Measurements from ENCODE around the gene IL20RA.

Gene IL20RA

DNA sequence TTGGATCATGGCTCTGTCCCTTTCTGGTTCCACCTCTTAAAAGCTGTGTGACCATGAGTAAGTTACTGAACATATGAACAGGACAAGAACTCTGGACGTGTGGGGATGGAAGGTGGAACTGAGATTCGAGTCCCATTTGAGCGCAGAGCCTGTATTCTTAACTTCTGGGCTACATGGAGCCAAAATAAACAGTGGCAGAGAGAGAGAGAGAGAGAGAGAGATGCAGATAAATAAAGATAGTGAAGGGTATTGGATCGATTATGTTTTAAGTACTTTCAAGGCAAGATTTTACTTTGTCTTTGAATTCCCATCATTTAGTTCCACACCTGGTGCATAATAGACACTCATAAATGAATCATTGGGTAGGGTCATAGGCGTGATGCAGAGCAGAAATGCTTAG, 82.9 kb downstream of the IL20RA start:
- no peak for TF ChIP-seq RAD21 (IDR thresholded peaks at IDR 0.05; ENCODE audit: low read depth)
- TF ChIP-seq TCF12 (IDR thresholded peaks at IDR 0.05; ENCODE audit: low read depth): no peak
- no peak for TF ChIP-seq ZBTB7A (IDR thresholded peaks at IDR 0.05; ENCODE audit: low read depth)

DNA sequence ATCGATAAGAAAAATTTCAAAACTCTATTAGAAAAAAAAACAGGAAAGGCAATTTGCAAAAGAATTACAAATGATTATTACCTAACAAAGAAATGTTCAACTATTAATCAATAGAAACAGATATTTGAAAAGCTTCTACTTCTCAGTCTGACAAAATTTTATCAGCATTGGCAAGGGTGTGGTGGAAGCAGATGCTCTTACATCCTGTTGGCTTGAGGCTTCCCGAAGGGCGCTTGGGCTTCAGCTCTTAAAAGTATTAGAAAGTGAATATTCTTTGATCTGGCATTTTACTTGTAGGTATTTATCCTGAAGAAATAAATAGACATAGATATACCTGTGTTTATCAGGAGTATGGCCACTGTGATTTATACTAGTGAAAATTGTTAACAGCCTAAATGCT, 84.0 kb downstream of the IL20RA start:
- TF ChIP-seq ZBTB7A (IDR thresholded peaks at IDR 0.05; ENCODE audit: low read depth): no peak
- no peak for TF ChIP-seq EGR1 (IDR thresholded peaks at IDR 0.05)
- TF ChIP-seq, protein P1, sequence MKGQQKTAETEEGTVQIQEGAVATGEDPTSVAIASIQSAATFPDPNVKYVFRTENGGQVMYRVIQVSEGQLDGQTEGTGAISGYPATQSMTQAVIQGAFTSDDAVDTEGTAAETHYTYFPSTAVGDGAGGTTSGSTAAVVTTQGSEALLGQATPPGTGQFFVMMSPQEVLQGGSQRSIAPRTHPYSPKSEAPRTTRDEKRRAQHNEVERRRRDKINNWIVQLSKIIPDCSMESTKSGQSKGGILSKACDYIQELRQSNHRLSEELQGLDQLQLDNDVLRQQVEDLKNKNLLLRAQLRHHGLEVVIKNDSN (IDR thresholded peaks at IDR 0.05): no peak
- TF ChIP-seq, protein P2, sequence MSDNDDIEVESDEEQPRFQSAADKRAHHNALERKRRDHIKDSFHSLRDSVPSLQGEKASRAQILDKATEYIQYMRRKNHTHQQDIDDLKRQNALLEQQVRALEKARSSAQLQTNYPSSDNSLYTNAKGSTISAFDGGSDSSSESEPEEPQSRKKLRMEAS (IDR thresholded peaks at IDR 0.05): no peak
- TF ChIP-seq CREB1 (IDR thresholded peaks at IDR 0.05; ENCODE audit: low read depth): no peak
- TF ChIP-seq TCF12 (IDR thresholded peaks at IDR 0.05; ENCODE audit: low read depth): no peak
- no peak for TF ChIP-seq EP300 (IDR thresholded peaks at IDR 0.05; ENCODE audit: borderline replicate concordance)
- TF ChIP-seq, protein P3, sequence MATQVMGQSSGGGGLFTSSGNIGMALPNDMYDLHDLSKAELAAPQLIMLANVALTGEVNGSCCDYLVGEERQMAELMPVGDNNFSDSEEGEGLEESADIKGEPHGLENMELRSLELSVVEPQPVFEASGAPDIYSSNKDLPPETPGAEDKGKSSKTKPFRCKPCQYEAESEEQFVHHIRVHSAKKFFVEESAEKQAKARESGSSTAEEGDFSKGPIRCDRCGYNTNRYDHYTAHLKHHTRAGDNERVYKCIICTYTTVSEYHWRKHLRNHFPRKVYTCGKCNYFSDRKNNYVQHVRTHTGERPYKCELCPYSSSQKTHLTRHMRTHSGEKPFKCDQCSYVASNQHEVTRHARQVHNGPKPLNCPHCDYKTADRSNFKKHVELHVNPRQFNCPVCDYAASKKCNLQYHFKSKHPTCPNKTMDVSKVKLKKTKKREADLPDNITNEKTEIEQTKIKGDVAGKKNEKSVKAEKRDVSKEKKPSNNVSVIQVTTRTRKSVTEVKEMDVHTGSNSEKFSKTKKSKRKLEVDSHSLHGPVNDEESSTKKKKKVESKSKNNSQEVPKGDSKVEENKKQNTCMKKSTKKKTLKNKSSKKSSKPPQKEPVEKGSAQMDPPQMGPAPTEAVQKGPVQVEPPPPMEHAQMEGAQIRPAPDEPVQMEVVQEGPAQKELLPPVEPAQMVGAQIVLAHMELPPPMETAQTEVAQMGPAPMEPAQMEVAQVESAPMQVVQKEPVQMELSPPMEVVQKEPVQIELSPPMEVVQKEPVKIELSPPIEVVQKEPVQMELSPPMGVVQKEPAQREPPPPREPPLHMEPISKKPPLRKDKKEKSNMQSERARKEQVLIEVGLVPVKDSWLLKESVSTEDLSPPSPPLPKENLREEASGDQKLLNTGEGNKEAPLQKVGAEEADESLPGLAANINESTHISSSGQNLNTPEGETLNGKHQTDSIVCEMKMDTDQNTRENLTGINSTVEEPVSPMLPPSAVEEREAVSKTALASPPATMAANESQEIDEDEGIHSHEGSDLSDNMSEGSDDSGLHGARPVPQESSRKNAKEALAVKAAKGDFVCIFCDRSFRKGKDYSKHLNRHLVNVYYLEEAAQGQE (IDR thresholded peaks at IDR 0.05; ENCODE audit: low read depth): no peak
- TF ChIP-seq TAF1 (IDR thresholded peaks at IDR 0.05; ENCODE audit: low read depth): no peak

DNA sequence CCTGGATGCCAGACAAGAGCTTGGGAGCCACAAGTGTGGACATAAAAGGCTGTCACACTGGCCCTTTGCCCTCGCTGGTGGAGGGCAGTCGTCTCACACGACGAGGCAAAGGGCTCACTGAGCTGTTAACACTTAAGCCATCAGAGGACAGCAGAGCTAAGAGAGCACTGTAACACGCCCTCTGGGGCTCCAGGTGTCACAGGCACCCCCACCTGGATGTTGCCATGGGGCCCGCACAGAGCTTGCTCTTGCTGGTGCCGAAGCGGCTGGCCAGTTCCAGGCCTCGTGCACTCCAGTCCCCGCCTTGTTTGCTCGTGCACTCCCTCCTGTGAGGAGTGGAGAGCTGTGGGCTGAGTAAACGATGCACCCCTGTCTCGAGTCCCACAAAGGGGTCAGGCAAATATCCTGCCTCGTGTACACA, 85.3 kb downstream of the IL20RA start:
- TF ChIP-seq FOXM1 (IDR thresholded peaks at IDR 0.05; ENCODE audit: borderline replicate concordance, low read depth) (no peak), CEBPB (IDR thresholded peaks at IDR 0.05) (no peak), TAF1 (IDR thresholded peaks at IDR 0.05; ENCODE audit: low read depth) (no peak), ZBTB7A (IDR thresholded peaks at IDR 0.05; ENCODE audit: low read depth) (no peak), CREB1 (IDR thresholded peaks at IDR 0.05; ENCODE audit: low read depth) (no peak), EP300 (IDR thresholded peaks at IDR 0.05; ENCODE audit: borderline replicate concordance) (no peak), NFIC (IDR thresholded peaks at IDR 0.05) (no peak), EGR1 (IDR thresholded peaks at IDR 0.05) (no peak), TCF12 (IDR thresholded peaks at IDR 0.05; ENCODE audit: low read depth) (no peak), TEAD4 (IDR thresholded peaks at IDR 0.05) (no peak), RAD21 (IDR thresholded peaks at IDR 0.05; ENCODE audit: low read depth) (no peak)
- TF ChIP-seq, protein P3 (IDR thresholded peaks at IDR 0.05; ENCODE audit: low read depth): no peak
- TF ChIP-seq, protein P2 (IDR thresholded peaks at IDR 0.05): no peak
- TF ChIP-seq, protein P1 (IDR thresholded peaks at IDR 0.05): no peak

DNA sequence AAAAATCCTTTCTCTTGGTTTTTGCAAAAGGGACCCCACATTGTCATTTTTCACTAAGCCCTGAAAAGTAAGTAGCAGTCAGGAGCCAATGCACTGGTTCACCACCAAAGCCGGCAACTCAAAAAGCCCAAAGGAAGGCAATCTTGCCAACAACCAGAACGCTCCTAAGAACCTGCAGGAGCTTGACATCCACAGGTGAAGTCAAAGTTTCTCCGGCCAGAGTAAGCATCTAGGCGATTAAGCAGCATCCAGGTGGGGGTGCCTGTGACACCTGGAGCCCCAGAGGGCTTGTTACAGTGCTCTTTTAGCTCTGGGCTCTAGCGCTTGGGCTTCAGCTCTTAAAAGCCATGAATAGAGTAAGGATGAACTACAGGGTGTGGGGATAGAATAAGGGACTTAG, 86.6 kb downstream of the IL20RA start:
- TF ChIP-seq RAD21 (IDR thresholded peaks at IDR 0.05; ENCODE audit: low read depth) (no peak), EP300 (IDR thresholded peaks at IDR 0.05; ENCODE audit: borderline replicate concordance) (no peak), CREB1 (IDR thresholded peaks at IDR 0.05; ENCODE audit: low read depth) (no peak), TAF1 (IDR thresholded peaks at IDR 0.05; ENCODE audit: low read depth) (no peak), YY1 (IDR thresholded peaks at IDR 0.05; ENCODE audit: low read depth) (no peak), NFIC (IDR thresholded peaks at IDR 0.05) (no peak), CEBPB (IDR thresholded peaks at IDR 0.05) (no peak), TEAD4 (IDR thresholded peaks at IDR 0.05) (no peak), ZBTB7A (IDR thresholded peaks at IDR 0.05; ENCODE audit: low read depth) (no peak), EGR1 (IDR thresholded peaks at IDR 0.05) (no peak), TCF12 (IDR thresholded peaks at IDR 0.05; ENCODE audit: low read depth) (no peak), FOXM1 (IDR thresholded peaks at IDR 0.05; ENCODE audit: borderline replicate concordance, low read depth) (no peak)
- TF ChIP-seq, protein P3 (IDR thresholded peaks at IDR 0.05; ENCODE audit: low read depth): no peak
- TF ChIP-seq, protein P1 (IDR thresholded peaks at IDR 0.05): no peak
- TF ChIP-seq, protein P2 (IDR thresholded peaks at IDR 0.05): no peak

Measured in Ishikawa (cell line).